Stimulated activated naive B cell treated with anti-CD40 and anti-IgM and Interleukin-4, amounts not matched to agents 10 μg/mL and 1 μg/mL and 100 μg/mL, for 72 hours (primary cell): ENCODE measurements around the gene DDX28.
"Not testable (repeated sequence)": the region's sequence is repeated elsewhere in the genome, so short reads cannot be mapped to it uniquely, and the experiment has no call there.

ENCODE experiments used
- ATAC-seq, 2 donors: fragments of 150-1000 bp; cut with Tn5 transposase; replicated peaks; 2 replicates each; pipeline ENCODE4 v1.10.0; 2021; ENCODE audit warnings: moderate library complexity in 1 of 2
- DNase-seq: peaks from one replicate; pipeline ENCODE4 v3.0.0; 2021
- H3K27ac Mint-ChIP-seq: one replicate; pipeline ENCODE4 v1.8.0; 2022; ENCODE audit warnings: mild to moderate bottlenecking, mixed read lengths
- H3K27me3 Mint-ChIP-seq, 2 donors: one replicate each; pipeline ENCODE4 v1.8.0; 2022; ENCODE audit warnings: mixed read lengths in 2 of 2
- H3K36me3 Mint-ChIP-seq, 2 donors: one replicate each; pipeline ENCODE4 v1.8.0; 2022; ENCODE audit warnings: mixed read lengths in 2 of 2, mild to moderate bottlenecking in 1 of 2
- H3K4me1 Mint-ChIP-seq, 2 donors: one replicate each; pipeline ENCODE4 v1.8.0; 2022; ENCODE audit warnings: mixed read lengths in 2 of 2, mild to moderate bottlenecking in 1 of 2
- H3K4me3 Mint-ChIP-seq, 2 donors: one replicate each; pipeline ENCODE4 v1.8.0; 2022; ENCODE audit warnings: mild to moderate bottlenecking in 2 of 2, mixed read lengths in 2 of 2, moderate library complexity in 1 of 2
- H3K9me3 Mint-ChIP-seq, 2 donors: one replicate each; pipeline ENCODE4 v1.8.0; 2022; ENCODE audit warnings: mixed read lengths in 2 of 2, mild to moderate bottlenecking in 1 of 2

DDX28 gene

GRCh38 chr16:67995423-67995822 lies 27.6 kb downstream of the DDX28 start:
- Mint-ChIP-seq H3K27ac (peak overlapping the region; percentile 94), H3K36me3 (peaks cover 0 to 2% of the 10 kb centered on the region in 2 donors), H3K27me3 (no peaks in the 10 kb centered on the region), H3K9me3 (peaks cover 1 to 5% of the 10 kb centered on the region in 2 donors), H3K4me3 (peak overlapping the region in 1 of 2 donors; percentile 2), H3K4me1 (peaks cover 56 to 77% of the 10 kb centered on the region in 2 donors)
- DNase-seq (peak; percentile 66), ATAC-seq (peak; percentile 56 to 57)

GRCh38 chr16:67994040-67994408 lies 29.0 kb downstream of the DDX28 start:
- not testable (repeated sequence) for DNase-seq, H3K9me3 Mint-ChIP-seq, H3K27me3 Mint-ChIP-seq, H3K36me3 Mint-ChIP-seq
- peak overlapping the region; percentile 97 for H3K27ac Mint-ChIP-seq
- peak; percentile 12 to 13 for ATAC-seq
- H3K4me1 Mint-ChIP-seq = peaks cover 49 to 77% of the 10 kb centered on the region in 2 donors
- H3K4me3 Mint-ChIP-seq = peak overlapping the region; percentile 69 to 80

- DNase-seq (peak; percentile 92), ATAC-seq (peak; percentile 77 to 86)
- H3K27me3 Mint-ChIP-seq = no peaks in the 10 kb centered on the region
- peaks cover 0 to 2% of the 10 kb centered on the region in 2 donors for H3K36me3 Mint-ChIP-seq
- peak overlapping the region; percentile 97 for H3K27ac Mint-ChIP-seq
- peaks cover 49 to 78% of the 10 kb centered on the region in 2 donors for H3K4me1 Mint-ChIP-seq
- peak overlapping the region; percentile 69 to 80 for H3K4me3 Mint-ChIP-seq
- peaks cover 0 to 1% of the 10 kb centered on the region in 2 donors for H3K9me3 Mint-ChIP-seq
These were observed 29.6 kb downstream of the DDX28 start for GRCh38 chr16:67993207-67994039.

GRCh38 chr16:67992661-67993206 lies 30.3 kb downstream of the DDX28 start:
- peaks cover 0 to 2% of the 10 kb centered on the region in 2 donors for H3K36me3 Mint-ChIP-seq
- no peaks in the 10 kb centered on the region for H3K27me3 Mint-ChIP-seq
- peaks cover 0 to 1% of the 10 kb centered on the region in 2 donors for H3K9me3 Mint-ChIP-seq
- ATAC-seq (no peak), DNase-seq (no peak)
- peaks cover 51 to 81% of the 10 kb centered on the region in 2 donors for H3K4me1 Mint-ChIP-seq
- H3K27ac Mint-ChIP-seq = peak overlapping the region; percentile 97
- H3K4me3 Mint-ChIP-seq = peak overlapping the region; percentile 57 to 80

GRCh38 chr16:67990018-67990386 lies 33.0 kb downstream of the DDX28 start:
- ATAC-seq = no peak

GRCh38 chr16:67989322-67990017 lies 33.6 kb downstream of the DDX28 start:
- ATAC-seq = peak in 1 of 2 donors; percentile 12
- DNase-seq = no peak
- H3K27ac Mint-ChIP-seq = peak overlapping the region; percentile 53
- H3K9me3 Mint-ChIP-seq = no peaks in the 10 kb centered on the region
- peaks cover 47 to 75% of the 10 kb centered on the region in 2 donors for H3K4me1 Mint-ChIP-seq
- H3K36me3 Mint-ChIP-seq = no peaks in the 10 kb centered on the region
- no peaks in the 10 kb centered on the region for H3K27me3 Mint-ChIP-seq
- no peak overlapping the region for H3K4me3 Mint-ChIP-seq

More at GRCh38 chr16:67990018-67990386, 33.0 kb downstream of the DDX28 start:
- peaks cover 47 to 75% of the 10 kb centered on the region in 2 donors for H3K4me1 Mint-ChIP-seq
- H3K27me3 Mint-ChIP-seq = no peaks in the 10 kb centered on the region
- H3K9me3 Mint-ChIP-seq = no peaks in the 10 kb centered on the region
- peak overlapping the region; percentile 7 for H3K27ac Mint-ChIP-seq
- no peak for DNase-seq
- H3K36me3 Mint-ChIP-seq = no peaks in the 10 kb centered on the region
- no peak overlapping the region for H3K4me3 Mint-ChIP-seq

GRCh38 chr16:67988675-67989074 lies 34.4 kb downstream of the DDX28 start:
- ATAC-seq (no peak), DNase-seq (no peak)
- H3K4me1 Mint-ChIP-seq = peaks cover 47 to 79% of the 10 kb centered on the region in 2 donors
- H3K4me3 Mint-ChIP-seq = peak overlapping the region in 1 of 2 donors; percentile 9
- peak overlapping the region; percentile 53 for H3K27ac Mint-ChIP-seq
- no peaks in the 10 kb centered on the region for H3K9me3 Mint-ChIP-seq
- H3K27me3 Mint-ChIP-seq = no peaks in the 10 kb centered on the region
- no peaks in the 10 kb centered on the region for H3K36me3 Mint-ChIP-seq

- no peak overlapping the region for H3K4me3 Mint-ChIP-seq
- H3K9me3 Mint-ChIP-seq = no peaks in the 10 kb centered on the region
- H3K27me3 Mint-ChIP-seq = no peaks in the 10 kb centered on the region
- ATAC-seq (no peak), DNase-seq (no peak)
- peaks cover 49 to 79% of the 10 kb centered on the region in 2 donors for H3K4me1 Mint-ChIP-seq
- H3K27ac Mint-ChIP-seq = peak overlapping the region; percentile 86
- no peaks in the 10 kb centered on the region for H3K36me3 Mint-ChIP-seq
These were observed 35.4 kb downstream of the DDX28 start for GRCh38 chr16:67987460-67988160.

- no peaks in the 10 kb centered on the region for H3K27me3 Mint-ChIP-seq
- H3K9me3 Mint-ChIP-seq = no peaks in the 10 kb centered on the region
- peaks cover 48 to 76% of the 10 kb centered on the region in 2 donors for H3K4me1 Mint-ChIP-seq
- no peaks in the 10 kb centered on the region for H3K36me3 Mint-ChIP-seq
- DNase-seq (no peak), ATAC-seq (no peak)
- H3K4me3 Mint-ChIP-seq = no peak overlapping the region
- H3K27ac Mint-ChIP-seq = peak overlapping the region; percentile 86
These were observed 36.1 kb downstream of the DDX28 start for GRCh38 chr16:67986949-67987348.

GRCh38 chr16:67982011-67982696 lies 40.9 kb downstream of the DDX28 start:
- no peak for ATAC-seq
- H3K4me3 Mint-ChIP-seq = no peak overlapping the region
- H3K27ac Mint-ChIP-seq = peak overlapping the region; percentile 95
- H3K9me3 Mint-ChIP-seq = no peaks in the 10 kb centered on the region
- H3K36me3 Mint-ChIP-seq = no peaks in the 10 kb centered on the region
- DNase-seq = no peak
- peaks cover 0 to 4% of the 10 kb centered on the region in 2 donors for H3K27me3 Mint-ChIP-seq
- H3K4me1 Mint-ChIP-seq = peaks cover 22 to 44% of the 10 kb centered on the region in 2 donors

GRCh38 chr16:67979955-67980678 lies 42.9 kb downstream of the DDX28 start, which contains the start of gene DPEP3:
Gene DPEP3, minus strand, starts transcription at chr16:67980499. Its CDS starts 119 bp downstream, at chr16:67980380.
- Mint-ChIP-seq H3K4me1 (peaks cover 29 to 49% of the 10 kb centered on the region in 2 donors), H3K27ac (no peak within 1 kb of the TSS), H3K36me3 (no peaks in the 10 kb centered on the region), H3K4me3 (peak within 1 kb of the TSS in 1 of 2 donors; percentile 32), H3K9me3 (no peaks in the 10 kb centered on the region), H3K27me3 (peaks cover 0 to 9% of the 10 kb centered on the region in 2 donors)
- DNase-seq = no peak
- no peak for ATAC-seq

- no peak for DNase-seq
- no peak overlapping the region for H3K27ac Mint-ChIP-seq
- no peak overlapping the region for H3K4me3 Mint-ChIP-seq
- ATAC-seq = no peak
- H3K27me3 Mint-ChIP-seq = peaks cover 0 to 9% of the 10 kb centered on the region in 2 donors
- no peaks in the 10 kb centered on the region for H3K9me3 Mint-ChIP-seq
- peaks cover 14 to 25% of the 10 kb centered on the region in 2 donors for H3K4me1 Mint-ChIP-seq
- H3K36me3 Mint-ChIP-seq = no peaks in the 10 kb centered on the region
These were observed 45.4 kb downstream of the DDX28 start for GRCh38 chr16:67977469-67978227.
